CD8-positive, alpha-beta memory T cell (primary cell): ENCODE results near the gene HHIPL1. TPM values are rescaled to one million over a fixed set of nuclear protein-coding genes. Genes with fewer than 3 reads are reported as not detected.

Experiments
- CTCF ChIA-PET: fragments of 350-600 bp; sonication (Branson Sonifier 250); formaldehyde crosslinking; loops from one replicate; lab custom pipeline; 2021; ENCODE audit warnings: antibody characterized with exemption; lab: Charles Lee
- POLR2A ChIA-PET: fragments of 350-600 bp; sonication (Branson Sonifier 250); formaldehyde crosslinking; loops from one replicate; lab custom pipeline; 2021; ENCODE audit warnings: antibody characterized with exemption; lab: Charles Lee
- DNase-seq, 5 donors: peaks; one replicate each; pipeline versions ENCODE4 v3.0.0 to v3.0.0-alpha.2; 2020 to 2022; ENCODE audit warnings: mixed read lengths in 1 of 5
- H3K27ac ChIP-seq: one replicate; pipeline ENCODE4 v1.7.0; 2013; ENCODE audit warnings: low read depth, mild to moderate bottlenecking, low read length, moderate library complexity
- H3K27me3 ChIP-seq: 2 replicates; pipeline ENCODE4 v1.7.0; 2013; ENCODE audit warnings: low read length, mild to moderate bottlenecking; ENCODE audit not compliant: insufficient read depth, poor library complexity, severe bottlenecking
- H3K36me3 ChIP-seq: 2 replicates; pipeline ENCODE4 v1.7.0; 2013; ENCODE audit warnings: mild to moderate bottlenecking, low read length, moderate library complexity; ENCODE audit not compliant: insufficient read depth
- H3K4me1 ChIP-seq: 2 replicates; pipeline ENCODE4 v1.7.0; 2013; ENCODE audit warnings: mild to moderate bottlenecking, low read length, moderate library complexity; ENCODE audit not compliant: insufficient read depth
- H3K4me3 ChIP-seq: 2 replicates; pipeline ENCODE4 v1.7.0; 2013; ENCODE audit warnings: mild to moderate bottlenecking, low read length
- H3K9me3 ChIP-seq: 2 replicates; pipeline ENCODE4 v1.7.0; 2013; ENCODE audit warnings: mild to moderate bottlenecking, low read length
- H3K27ac Mint-ChIP-seq, 8 donors: one replicate each; pipeline ENCODE4 v1.8.0; 2020 to 2021; ENCODE audit warnings: mixed read lengths in 8 of 8, mild to moderate bottlenecking in 6 of 8, inconsistent platforms in 3 of 8, moderate library complexity in 3 of 8
- H3K27me3 Mint-ChIP-seq, 2 donors: one replicate each; pipeline ENCODE4 v1.8.0; 2020 to 2021; ENCODE audit warnings: mixed read lengths in 2 of 2, mild to moderate bottlenecking in 1 of 2, moderate library complexity in 1 of 2
- H3K36me3 Mint-ChIP-seq, 3 donors: one replicate each; pipeline ENCODE4 v1.8.0; 2020 to 2021; ENCODE audit warnings: mixed read lengths in 3 of 3, inconsistent platforms in 1 of 3, mild to moderate bottlenecking in 1 of 3
- H3K4me1 Mint-ChIP-seq, 3 donors: one replicate each; pipeline ENCODE4 v1.8.0; 2020 to 2021; ENCODE audit warnings: mixed read lengths in 3 of 3, inconsistent platforms in 1 of 3, mild to moderate bottlenecking in 1 of 3
- H3K4me3 Mint-ChIP-seq, 7 donors: one replicate each; pipeline ENCODE4 v1.8.0; 2020 to 2021; ENCODE audit warnings: mixed read lengths in 7 of 7, mild to moderate bottlenecking in 6 of 7, moderate library complexity in 4 of 7, inconsistent platforms in 2 of 7
- H3K9me3 Mint-ChIP-seq, 5 donors: one replicate each; pipeline ENCODE4 v1.8.0; 2020 to 2022; ENCODE audit warnings: mixed read lengths in 5 of 5, mild to moderate bottlenecking in 3 of 5, moderate library complexity in 2 of 5, inconsistent platforms in 1 of 5
- polyA plus RNA-seq: library from polyadenylated mRNA; unstranded; fragments of 300-500 nt; fragmentation: Illumina TruSeq; gene quantifications from one replicate; pipeline ENCODE4 v1.2.3, GENCODE V29; 2021
- total RNA-seq, 2 experiments: library from RNA; stranded (reverse); gene quantifications; one replicate each; pipeline ENCODE4 v1.2.3, GENCODE V29; 2021

HHIPL1 gene
- total and polyA plus RNA-seq, 3 experiments from 2014 or later = 0.04 TPM; not detected in 2

GRCh38 chr14:99604766-99605298 is 40.1 kb upstream of the HHIPL1 start:
- Mint-ChIP-seq H3K36me3 (peaks cover 0 to 2% (median 2%) of the 10 kb centered on the region in 3 donors), H3K9me3 (no peaks in the 10 kb centered on the region), H3K27me3 (no peaks in the 10 kb centered on the region), H3K4me3 (peak overlapping the region; percentile 75 to 96 (median 91)), H3K4me1 (peaks cover 30 to 38% (median 36%) of the 10 kb centered on the region in 3 donors), H3K27ac (peak overlapping the region; percentile 41 to 97 (median 94))
- H3K9me3 ChIP-seq = no peaks in the 10 kb centered on the region
- DNase-seq = no peak
- no peaks in the 10 kb centered on the region for H3K27me3 ChIP-seq
- CTCF ChIA-PET = interaction anchor here (0.7 to 1.3 kb wide), 4 partner anchors 10 to 78 kb away, joined by 3 to 4 read pairs (median 4); no protein-coding TSS in a partner anchor
- H3K4me3 ChIP-seq = peak overlapping the region; percentile 66
- H3K27ac ChIP-seq = peak overlapping the region; percentile 74
- POLR2A ChIA-PET = interaction anchor here (1.1 to 3.1 kb wide), 4 partner anchors 10 to 366 kb away, joined by 3 to 25 read pairs (median 16); partner anchors contain the start of genes CCNK, CYP46A1 and SETD3
- no peaks in the 10 kb centered on the region for H3K36me3 ChIP-seq
- H3K4me1 ChIP-seq = peaks cover 31% of the 10 kb centered on the region

GRCh38 chr14:99605299-99605961 is 39.5 kb upstream of the HHIPL1 start:
- Histone ChIP-seq H3K4me1 (peaks cover 31% of the 10 kb centered on the region), H3K9me3 (no peaks in the 10 kb centered on the region), H3K27me3 (no peaks in the 10 kb centered on the region), H3K36me3 (no peaks in the 10 kb centered on the region), H3K27ac (peak overlapping the region; percentile 74), H3K4me3 (peak overlapping the region; percentile 66)
- Mint-ChIP-seq H3K9me3 (no peaks in the 10 kb centered on the region), H3K36me3 (peaks cover 0 to 2% (median 2%) of the 10 kb centered on the region in 3 donors), H3K27ac (peak overlapping the region; percentile 56 to 99 (median 95)), H3K4me1 (peaks cover 30 to 36% (median 33%) of the 10 kb centered on the region in 3 donors), H3K27me3 (no peaks in the 10 kb centered on the region), H3K4me3 (peak overlapping the region; percentile 75 to 96 (median 91))
- DNase-seq = peak; percentile 74 to 89 (median 79)
- POLR2A ChIA-PET = interaction anchor here (0.5 to 3.1 kb wide), 7 partner anchors 11 to 401 kb away, joined by 3 to 25 read pairs (median 3); partner anchors contain the start of gene CYP46A1
- CTCF ChIA-PET = interaction anchor here (0.7 to 1.3 kb wide), 5 partner anchors 11 to 77 kb away, joined by 3 to 4 read pairs (median 3); no protein-coding TSS in a partner anchor

DNA sequence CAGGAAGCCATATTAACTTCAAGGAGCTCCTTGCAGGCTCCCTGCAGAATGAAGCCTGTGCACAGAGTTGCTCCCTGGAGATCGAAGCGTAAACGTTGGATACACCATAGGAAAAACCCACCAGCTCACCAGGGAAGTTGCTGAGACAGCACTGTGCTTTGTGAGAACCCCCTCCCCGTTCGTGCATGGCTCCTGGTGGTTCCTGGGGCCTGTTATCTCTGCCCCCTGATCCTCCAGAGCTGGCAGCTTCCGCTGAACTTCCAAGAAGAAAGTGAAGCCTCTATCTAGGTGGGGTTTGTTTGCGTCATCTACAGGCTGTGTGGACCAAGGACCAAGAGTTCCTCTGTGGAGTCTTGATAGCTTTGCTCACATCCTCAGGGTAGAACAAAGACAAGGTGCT is 38.6 kb upstream of the HHIPL1 start:
- H3K9me3 ChIP-seq = no peaks in the 10 kb centered on the region
- H3K27ac ChIP-seq = no peak overlapping the region
- no peaks in the 10 kb centered on the region for H3K27me3 ChIP-seq
- Mint-ChIP-seq H3K27ac (peak overlapping the region in 3 of 8 donors; percentile 38 to 71 (median 61)), H3K27me3 (no peaks in the 10 kb centered on the region), H3K36me3 (peaks cover 0 to 2% (median 2%) of the 10 kb centered on the region in 3 donors), H3K4me1 (peaks cover 23 to 29% (median 27%) of the 10 kb centered on the region in 3 donors), H3K9me3 (no peaks in the 10 kb centered on the region), H3K4me3 (peak overlapping the region in 4 of 7 donors; percentile 3 to 47 (median 28))
- H3K4me1 ChIP-seq = peaks cover 28% of the 10 kb centered on the region
- H3K36me3 ChIP-seq = no peaks in the 10 kb centered on the region
- POLR2A ChIA-PET = interaction anchor here (1.5 kb wide), 1 partner anchor 95 kb away, joined by 3 read pairs; no protein-coding TSS in a partner anchor
- H3K4me3 ChIP-seq = no peak overlapping the region
- no peak for DNase-seq
- CTCF ChIA-PET = interaction anchor here (1.1 kb wide), 1 partner anchor 12 kb away, joined by 3 read pairs; no protein-coding TSS in a partner anchor

- H3K36me3 ChIP-seq = no peaks in the 10 kb centered on the region
- Mint-ChIP-seq H3K27ac (peak overlapping the region in 1 of 8 donors; percentile 17), H3K27me3 (no peaks in the 10 kb centered on the region), H3K9me3 (no peaks in the 10 kb centered on the region), H3K36me3 (peaks cover 0 to 2% (median 2%) of the 10 kb centered on the region in 3 donors), H3K4me3 (peak overlapping the region in 1 of 7 donors; percentile 30), H3K4me1 (peaks cover 8 to 16% (median 11%) of the 10 kb centered on the region in 3 donors)
- peaks cover 12% of the 10 kb centered on the region for H3K4me1 ChIP-seq
- H3K27ac ChIP-seq = no peak overlapping the region
- ChIA-PET CTCF (interaction anchor here (1.3 to 1.4 kb wide), 3 partner anchors 8 to 20 kb away, joined by 3 to 4 read pairs (median 3); no protein-coding TSS in a partner anchor), POLR2A (interaction anchor here (0.6 kb wide), 1 partner anchor 938 kb away, joined by 5 read pairs; no protein-coding TSS in a partner anchor)
- DNase-seq = no peak
- no peak overlapping the region for H3K4me3 ChIP-seq
- no peaks in the 10 kb centered on the region for H3K9me3 ChIP-seq
- H3K27me3 ChIP-seq = no peaks in the 10 kb centered on the region
Observed at GRCh38 chr14:99608591-99608990, 36.3 kb upstream of the HHIPL1 start.

- ChIA-PET CTCF (interaction anchor here (1.3 kb wide), 2 partner anchors 9 to 19 kb away, joined by 3 to 4 read pairs; no protein-coding TSS in a partner anchor), POLR2A (interaction anchor here (0.6 kb wide), 1 partner anchor 937 kb away, joined by 5 read pairs; no protein-coding TSS in a partner anchor)
- no peaks in the 10 kb centered on the region for H3K9me3 ChIP-seq
- Mint-ChIP-seq H3K36me3 (peaks cover 0 to 2% (median 1%) of the 10 kb centered on the region in 3 donors), H3K27ac (peak overlapping the region in 3 of 8 donors; percentile 12 to 52 (median 17)), H3K4me1 (peaks cover 8 to 16% (median 11%) of the 10 kb centered on the region in 3 donors), H3K4me3 (peak overlapping the region in 1 of 7 donors; percentile 30), H3K27me3 (no peaks in the 10 kb centered on the region), H3K9me3 (no peaks in the 10 kb centered on the region)
- DNase-seq = no peak
- no peaks in the 10 kb centered on the region for H3K27me3 ChIP-seq
- no peaks in the 10 kb centered on the region for H3K36me3 ChIP-seq
- no peak overlapping the region for H3K27ac ChIP-seq
- H3K4me1 ChIP-seq = peaks cover 12% of the 10 kb centered on the region
- no peak overlapping the region for H3K4me3 ChIP-seq
Observed at GRCh38 chr14:99609245-99610170, 35.4 kb upstream of the HHIPL1 start.

- Mint-ChIP-seq H3K4me1 (peaks cover 0 to 9% (median 4%) of the 10 kb centered on the region in 3 donors), H3K9me3 (no peaks in the 10 kb centered on the region), H3K4me3 (no peak overlapping the region), H3K27ac (no peak overlapping the region), H3K27me3 (peaks cover 9 to 17% of the 10 kb centered on the region in 2 donors), H3K36me3 (no peaks in the 10 kb centered on the region)
- CTCF ChIA-PET = no interaction called here
- no peaks in the 10 kb centered on the region for H3K27me3 ChIP-seq
- H3K27ac ChIP-seq = no peak overlapping the region
- DNase-seq = no peak
- no peaks in the 10 kb centered on the region for H3K36me3 ChIP-seq
- H3K4me1 ChIP-seq = no peaks in the 10 kb centered on the region
- H3K4me3 ChIP-seq = no peak overlapping the region
- POLR2A ChIA-PET = no interaction called here
- H3K9me3 ChIP-seq = no peaks in the 10 kb centered on the region
Observed at GRCh38 chr14:99611646-99612045, 33.3 kb upstream of the HHIPL1 start.

GRCh38 chr14:99612071-99612737 is 32.7 kb upstream of the HHIPL1 start:
- no peak overlapping the region for H3K4me3 Mint-ChIP-seq
- Histone ChIP-seq H3K9me3 (no peaks in the 10 kb centered on the region), H3K27ac (no peak overlapping the region), H3K36me3 (no peaks in the 10 kb centered on the region), H3K27me3 (no peaks in the 10 kb centered on the region), H3K4me3 (no peak overlapping the region), H3K4me1 (no peaks in the 10 kb centered on the region)
- H3K36me3 Mint-ChIP-seq = no peaks in the 10 kb centered on the region
- POLR2A ChIA-PET = no interaction called here
- no peak for DNase-seq
- H3K27ac Mint-ChIP-seq = no peak overlapping the region
- H3K4me1 Mint-ChIP-seq = peaks cover 0 to 8% (median under 1%) of the 10 kb centered on the region in 3 donors
- CTCF ChIA-PET = no interaction called here
- no peaks in the 10 kb centered on the region for H3K9me3 Mint-ChIP-seq
- H3K27me3 Mint-ChIP-seq = peaks cover 13 to 22% of the 10 kb centered on the region in 2 donors
